Stimulated activated naive CD8-positive, alpha-beta T cell treated with anti-CD3 and anti-CD28 coated beads, Interleukin-15, amount 100 ng/mL, for 72 hours (primary cell): ENCODE measurements around the gene CBX4.
A peak's percentile ranks its signal among the peaks of the same experiment; 100 is the strongest.

Source experiments
- ATAC-seq: fragments of 150-1000 bp; cut with Tn5 transposase; 2 replicates; pipeline ENCODE4 v1.10.0; 2021; ENCODE audit warnings: mild to moderate bottlenecking, moderate library complexity
- DNase-seq, 2 donors: peaks; one replicate each; pipeline ENCODE4 v3.0.0; 2021 to 2022
- H3K27ac Mint-ChIP-seq, 2 donors: one replicate each; pipeline ENCODE4 v1.8.0; 2022; ENCODE audit warnings: mild to moderate bottlenecking in 2 of 2, mixed read lengths in 2 of 2, moderate library complexity in 2 of 2
- H3K27me3 Mint-ChIP-seq: one replicate; pipeline ENCODE4 v1.8.0; 2022; ENCODE audit warnings: mixed read lengths
- H3K4me1 Mint-ChIP-seq: one replicate; pipeline ENCODE4 v1.8.0; 2022; ENCODE audit warnings: mild to moderate bottlenecking, mixed read lengths
- H3K4me3 Mint-ChIP-seq, 2 donors: one replicate each; pipeline ENCODE4 v1.8.0; 2022; ENCODE audit warnings: mild to moderate bottlenecking in 2 of 2, mixed read lengths in 2 of 2, moderate library complexity in 1 of 2
- H3K9me3 Mint-ChIP-seq, 2 donors: one replicate each; pipeline ENCODE4 v1.8.0; 2022; ENCODE audit warnings: mixed read lengths in 2 of 2

Gene CBX4

GRCh38 chr17:79849953-79850352 lies 10.7 kb upstream of the CBX4 start:
- H3K4me3 Mint-ChIP-seq: no peak overlapping the region
- no peak for DNase-seq
- H3K27me3 Mint-ChIP-seq: peaks cover 30% of the 10 kb centered on the region
- H3K4me1 Mint-ChIP-seq: peaks cover 10% of the 10 kb centered on the region
- no peak overlapping the region for H3K27ac Mint-ChIP-seq
- H3K9me3 Mint-ChIP-seq: no peaks in the 10 kb centered on the region
- ATAC-seq: no peak

- Mint-ChIP-seq H3K27me3 (peaks cover 45% of the 10 kb centered on the region), H3K9me3 (no peaks in the 10 kb centered on the region), H3K27ac (no peak overlapping the region), H3K4me3 (no peak overlapping the region), H3K4me1 (peaks cover 10% of the 10 kb centered on the region)
- ATAC-seq (no peak), DNase-seq (no peak)
These were observed 9.1 kb upstream of the CBX4 start for GRCh38 chr17:79848370-79848766.

- Mint-ChIP-seq H3K27me3 (peaks cover 50% of the 10 kb centered on the region), H3K4me3 (no peak overlapping the region), H3K9me3 (no peaks in the 10 kb centered on the region), H3K4me1 (peaks cover 14% of the 10 kb centered on the region), H3K27ac (no peak overlapping the region)
- DNase-seq (no peak), ATAC-seq (no peak)
These were observed 8.6 kb upstream of the CBX4 start for GRCh38 chr17:79847698-79848369.

- Mint-ChIP-seq H3K9me3 (no peaks in the 10 kb centered on the region), H3K27ac (no peak overlapping the region), H3K27me3 (peaks cover 73% of the 10 kb centered on the region), H3K4me1 (peaks cover 32% of the 10 kb centered on the region), H3K4me3 (no peak overlapping the region)
- ATAC-seq (no peak), DNase-seq (no peak)
These were observed 6.3 kb upstream of the CBX4 start for GRCh38 chr17:79845601-79845949.

- Mint-ChIP-seq H3K27me3 (peaks cover 78% of the 10 kb centered on the region), H3K4me3 (peak overlapping the region; percentile 62 to 85), H3K27ac (no peak overlapping the region), H3K4me1 (peaks cover 37% of the 10 kb centered on the region), H3K9me3 (no peaks in the 10 kb centered on the region)
- DNase-seq (peak; percentile 62 to 68), ATAC-seq (peak; percentile 47)
These were observed 5.8 kb upstream of the CBX4 start for GRCh38 chr17:79844869-79845600.

GRCh38 chr17:79843816-79844800 lies 4.9 kb upstream of the CBX4 start:
- peak; percentile 17 to 24 for DNase-seq
- Mint-ChIP-seq H3K9me3 (no peaks in the 10 kb centered on the region), H3K27ac (peak overlapping the region in 1 of 2 donors; percentile 46), H3K27me3 (peaks cover 84% of the 10 kb centered on the region), H3K4me3 (peak overlapping the region; percentile 85 to 88), H3K4me1 (peaks cover 40% of the 10 kb centered on the region)
- ATAC-seq: no peak

- Mint-ChIP-seq H3K9me3 (no peaks in the 10 kb centered on the region), H3K27ac (peak overlapping the region in 1 of 2 donors; percentile 46), H3K27me3 (peaks cover 78% of the 10 kb centered on the region), H3K4me1 (peaks cover 40% of the 10 kb centered on the region), H3K4me3 (peak overlapping the region; percentile 85 to 88)
- no peak for ATAC-seq
- peak; percentile 32 for DNase-seq
These were observed 4.2 kb upstream of the CBX4 start for GRCh38 chr17:79843474-79843815.

- peaks cover 73% of the 10 kb centered on the region for H3K27me3 Mint-ChIP-seq
- peak overlapping the region; percentile 84 to 85 for H3K4me3 Mint-ChIP-seq
- H3K9me3 Mint-ChIP-seq: no peaks in the 10 kb centered on the region
- peak; percentile 33 for ATAC-seq
- H3K27ac Mint-ChIP-seq: peak overlapping the region in 1 of 2 donors; percentile 65
- peak; percentile 46 to 68 for DNase-seq
- H3K4me1 Mint-ChIP-seq: peaks cover 46% of the 10 kb centered on the region
These were observed 3.6 kb upstream of the CBX4 start for GRCh38 chr17:79842656-79843473.

- Mint-ChIP-seq H3K4me3 (peak overlapping the region; percentile 83 to 84), H3K4me1 (peaks cover 53% of the 10 kb centered on the region), H3K27ac (peak overlapping the region in 1 of 2 donors; percentile 66), H3K9me3 (no peaks in the 10 kb centered on the region), H3K27me3 (peaks cover 70% of the 10 kb centered on the region)
- ATAC-seq (no peak), DNase-seq (peak; percentile 29 to 51)
These were observed 3.0 kb upstream of the CBX4 start for GRCh38 chr17:79842136-79842655.

GRCh38 chr17:79841369-79842135 lies 2.3 kb upstream of the CBX4 start:
- peaks cover 59% of the 10 kb centered on the region for H3K4me1 Mint-ChIP-seq

GRCh38 chr17:79840989-79841286 lies 1.7 kb upstream of the CBX4 start:
- Mint-ChIP-seq H3K4me3 (peak overlapping the region; percentile 83 to 84), H3K4me1 (peaks cover 63% of the 10 kb centered on the region), H3K9me3 (no peaks in the 10 kb centered on the region), H3K27ac (no peak overlapping the region), H3K27me3 (peaks cover 64% of the 10 kb centered on the region)
- DNase-seq (no peak), ATAC-seq (no peak)

More at GRCh38 chr17:79841369-79842135, 2.3 kb upstream of the CBX4 start:
- Mint-ChIP-seq H3K4me3 (peak overlapping the region; percentile 83 to 84), H3K27me3 (peaks cover 70% of the 10 kb centered on the region), H3K9me3 (no peaks in the 10 kb centered on the region), H3K27ac (peak overlapping the region in 1 of 2 donors; percentile 66)
- peak; percentile 48 to 73 for DNase-seq
- ATAC-seq: peak; percentile 15

GRCh38 chr17:79840269-79840988 lies 1.2 kb upstream of the CBX4 start:
- H3K4me1 Mint-ChIP-seq: peaks cover 67% of the 10 kb centered on the region
- peak; percentile 57 to 58 for DNase-seq
- H3K9me3 Mint-ChIP-seq: no peaks in the 10 kb centered on the region
- ATAC-seq: no peak
- peaks cover 59% of the 10 kb centered on the region for H3K27me3 Mint-ChIP-seq
- no peak overlapping the region for H3K27ac Mint-ChIP-seq
- H3K4me3 Mint-ChIP-seq: peak overlapping the region; percentile 84 to 97

GRCh38 chr17:79838522-79839274 lies 542 bp downstream of the CBX4 start:
- Mint-ChIP-seq H3K27ac (peak overlapping the region; percentile 89 to 97), H3K4me3 (peak overlapping the region; percentile 94 to 97), H3K27me3 (peaks cover 43% of the 10 kb centered on the region), H3K9me3 (no peaks in the 10 kb centered on the region), H3K4me1 (peaks cover 74% of the 10 kb centered on the region)
- peak; percentile 13 for ATAC-seq
- peak; percentile 71 to 72 for DNase-seq
